ENCODE results near the gene JAZF1. TPM values are rescaled to one million over a fixed set of nuclear protein-coding genes. Genes with fewer than 3 reads are reported as not detected.
A peak's percentile ranks its signal among the peaks of the same experiment; 100 is the strongest.

Gene JAZF1
- total RNA-seq, 1 experiment from 2014 or later = 1.5 TPM

- TF ChIP-seq EZH2 (IDR thresholded peaks at IDR 0.05; ENCODE audit: borderline replicate concordance, low read depth, low read length, poor library complexity, severe bottlenecking) (no peak), CTCF (conservative IDR thresholded peaks at IDR 0.05; ENCODE audit: low read depth, low read length) (no peak)
- DNase-seq (ENCODE audit: low spot score) = no peak
- POLR2A ChIA-PET (ENCODE audit: low non-redundant PET) = no interaction called here
- Histone ChIP-seq H3K4me3 (ENCODE audit: low read depth, low read length, poor library complexity, severe bottlenecking) (no peak overlapping the region), H3K27me3 (replicated peaks; ENCODE audit: insufficient read depth, low read depth, low read length, poor library complexity) (no peaks in the 10 kb centered on the region), H3K9me3 (ENCODE audit: low read depth, low read length, poor library complexity, severe bottlenecking) (no peaks in the 10 kb centered on the region), H3K27ac (ENCODE audit: low read depth, low read length, poor library complexity, severe bottlenecking) (no peak overlapping the region), H3K36me3 (ENCODE audit: insufficient read depth, low read length, poor library complexity, severe bottlenecking) (no peaks in the 10 kb centered on the region), H3K4me1 (ENCODE audit: insufficient read depth, low read length, poor library complexity, severe bottlenecking) (no peaks in the 10 kb centered on the region)
- intact Hi-C loops (cut with micrococcal nuclease; ENCODE audit: unreplicated experiment) = no loop called here
- CTCF ChIA-PET = no interaction called here
- BruUV-seq (replicated peaks) = no TSS peak
Observed at GRCh38 chr7:27808626-27809025, 372.0 kb downstream of the JAZF1 start.

DNA sequence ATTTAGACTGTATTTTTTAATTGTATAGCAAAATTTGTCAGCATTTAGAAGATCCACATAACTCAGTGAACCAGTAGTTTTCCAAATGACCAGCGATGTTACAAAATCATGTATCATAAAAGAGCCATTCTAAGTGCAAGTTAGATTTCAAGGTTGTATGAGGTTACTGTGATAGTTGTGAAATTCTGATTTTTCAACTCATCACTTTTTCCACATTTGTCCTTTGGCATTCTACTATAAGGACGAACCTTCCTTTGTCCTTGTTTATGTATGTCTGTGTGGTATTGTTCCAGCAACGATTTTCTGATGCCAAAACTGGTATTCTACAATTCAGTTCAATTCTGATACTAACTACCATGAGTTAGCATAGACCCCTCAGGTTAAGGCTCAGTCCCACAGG is 376.5 kb downstream of the JAZF1 start:
- Histone ChIP-seq H3K36me3 (ENCODE audit: insufficient read depth, low read length, poor library complexity, severe bottlenecking) (no peaks in the 10 kb centered on the region), H3K4me1 (ENCODE audit: insufficient read depth, low read length, poor library complexity, severe bottlenecking) (peaks cover 5% of the 10 kb centered on the region), H3K27me3 (replicated peaks; ENCODE audit: insufficient read depth, low read depth, low read length, poor library complexity) (no peaks in the 10 kb centered on the region), H3K4me3 (ENCODE audit: low read depth, low read length, poor library complexity, severe bottlenecking) (no peak overlapping the region), H3K27ac (ENCODE audit: low read depth, low read length, poor library complexity, severe bottlenecking) (no peak overlapping the region), H3K9me3 (ENCODE audit: low read depth, low read length, poor library complexity, severe bottlenecking) (no peaks in the 10 kb centered on the region)
- no TSS peak for BruUV-seq (replicated peaks)
- CTCF ChIA-PET = no interaction called here
- no peak for DNase-seq (ENCODE audit: low spot score)
- POLR2A ChIA-PET (ENCODE audit: low non-redundant PET) = no interaction called here
- intact Hi-C loops (cut with micrococcal nuclease; ENCODE audit: unreplicated experiment) = no loop called here
- TF ChIP-seq CTCF (conservative IDR thresholded peaks at IDR 0.05; ENCODE audit: low read depth, low read length) (no peak), EZH2 (IDR thresholded peaks at IDR 0.05; ENCODE audit: borderline replicate concordance, low read depth, low read length, poor library complexity, severe bottlenecking) (no peak)

DNA sequence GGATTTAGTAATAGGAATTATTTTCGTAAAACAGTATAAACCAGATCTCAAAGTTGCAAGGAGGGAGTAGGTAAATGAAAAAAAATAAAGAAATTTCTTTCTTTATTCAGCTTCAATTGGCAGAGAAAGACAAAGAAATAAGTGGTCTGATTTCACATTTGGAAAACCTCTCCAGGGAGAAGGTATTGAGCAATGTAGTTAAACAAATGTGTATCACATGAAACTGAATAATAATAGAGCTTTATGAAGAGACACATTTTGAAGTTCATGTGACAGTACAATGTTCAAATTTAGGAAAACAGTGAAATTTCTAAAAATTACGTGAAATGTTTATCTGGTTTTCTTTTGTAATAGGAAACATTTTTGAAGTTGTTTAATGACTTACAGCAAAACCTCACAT is 377.6 kb downstream of the JAZF1 start:
- no peaks in the 10 kb centered on the region for H3K36me3 ChIP-seq (ENCODE audit: insufficient read depth, low read length, poor library complexity, severe bottlenecking)
- CTCF ChIA-PET = interaction anchor here (0.7 kb wide), 1 partner anchor 12 kb away, joined by 3 read pairs; no protein-coding TSS in a partner anchor
- no peak for TF ChIP-seq EZH2 (IDR thresholded peaks at IDR 0.05; ENCODE audit: borderline replicate concordance, low read depth, low read length, poor library complexity, severe bottlenecking)
- TF ChIP-seq CTCF (conservative IDR thresholded peaks at IDR 0.05; ENCODE audit: low read depth, low read length) = no peak
- peak; percentile 10 for DNase-seq (ENCODE audit: low spot score)
- POLR2A ChIA-PET (ENCODE audit: low non-redundant PET) = no interaction called here
- H3K4me1 ChIP-seq (ENCODE audit: insufficient read depth, low read length, poor library complexity, severe bottlenecking) = peaks cover 5% of the 10 kb centered on the region
- H3K9me3 ChIP-seq (ENCODE audit: low read depth, low read length, poor library complexity, severe bottlenecking) = no peaks in the 10 kb centered on the region
- H3K4me3 ChIP-seq (ENCODE audit: low read depth, low read length, poor library complexity, severe bottlenecking) = no peak overlapping the region
- no peaks in the 10 kb centered on the region for H3K27me3 ChIP-seq (replicated peaks; ENCODE audit: insufficient read depth, low read depth, low read length, poor library complexity)
- intact Hi-C loops (cut with micrococcal nuclease; ENCODE audit: unreplicated experiment) = no loop called here
- H3K27ac ChIP-seq (ENCODE audit: low read depth, low read length, poor library complexity, severe bottlenecking) = no peak overlapping the region
- no TSS peak for BruUV-seq (replicated peaks)
